ENCODE results near the gene PIEZO2.

- TF ChIP-seq ZNF2 (tag by site-specific recombination; IDR thresholded peaks at IDR 0.05) (no peak), ZBTB1 (tag by site-specific recombination; IDR thresholded peaks at IDR 0.05) (no peak), PRDM2 (tag by site-specific recombination; IDR thresholded peaks at IDR 0.05; ENCODE audit: borderline replicate concordance) (no peak), CTCF (tag by site-specific recombination; IDR thresholded peaks at IDR 0.05) (no peak), ZSCAN30 (tag by site-specific recombination; IDR thresholded peaks at IDR 0.05) (no peak), KLF10 (tag by site-specific recombination; IDR thresholded peaks at IDR 0.05) (no peak), KLF16 (tag by site-specific recombination; IDR thresholded peaks at IDR 0.05) (no peak), ZNF362 (tag by site-specific recombination; IDR thresholded peaks at IDR 0.05) (no peak), ZEB2 (tag by site-specific recombination; IDR thresholded peaks at IDR 0.05) (no peak), ZNF776 (tag by site-specific recombination; IDR thresholded peaks at IDR 0.05; ENCODE audit: borderline replicate concordance) (no peak), ZNF292 (tag by site-specific recombination; IDR thresholded peaks at IDR 0.05; ENCODE audit: borderline replicate concordance, low read depth) (no peak), ZBTB7A (tag by site-specific recombination; IDR thresholded peaks at IDR 0.05; ENCODE audit: low read depth) (no peak), PRDM4 (tag by site-specific recombination; IDR thresholded peaks at IDR 0.05) (no peak), REST (tag by site-specific recombination; IDR thresholded peaks at IDR 0.05) (no peak)
Observed at GRCh38 chr18:10659000-10659399, 490.4 kb downstream of the PIEZO2 start.
